ENCODE results near the gene KCNJ1.

KCNJ1 gene

DNA sequence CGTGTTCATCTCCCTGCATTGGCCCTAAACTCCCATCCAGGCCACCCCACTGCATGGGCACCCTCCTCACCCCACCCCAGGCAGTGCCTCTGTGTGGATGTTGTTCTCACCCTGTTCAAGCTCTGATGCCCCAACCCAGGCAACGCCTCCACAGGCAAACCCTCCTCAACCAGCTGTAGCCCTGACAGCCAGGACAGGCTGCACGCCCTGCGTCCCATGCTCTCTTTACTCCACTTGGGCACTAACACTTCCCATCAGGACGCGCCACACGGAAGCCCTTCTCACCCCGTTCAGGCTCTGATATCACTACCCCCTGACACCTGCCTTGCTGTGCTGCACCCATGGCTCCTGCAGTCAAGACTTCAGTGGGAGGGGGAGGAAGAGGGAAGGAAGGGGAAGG is 47.9 kb downstream of the KCNJ1 start:
- no peak for DNase-seq

DNA sequence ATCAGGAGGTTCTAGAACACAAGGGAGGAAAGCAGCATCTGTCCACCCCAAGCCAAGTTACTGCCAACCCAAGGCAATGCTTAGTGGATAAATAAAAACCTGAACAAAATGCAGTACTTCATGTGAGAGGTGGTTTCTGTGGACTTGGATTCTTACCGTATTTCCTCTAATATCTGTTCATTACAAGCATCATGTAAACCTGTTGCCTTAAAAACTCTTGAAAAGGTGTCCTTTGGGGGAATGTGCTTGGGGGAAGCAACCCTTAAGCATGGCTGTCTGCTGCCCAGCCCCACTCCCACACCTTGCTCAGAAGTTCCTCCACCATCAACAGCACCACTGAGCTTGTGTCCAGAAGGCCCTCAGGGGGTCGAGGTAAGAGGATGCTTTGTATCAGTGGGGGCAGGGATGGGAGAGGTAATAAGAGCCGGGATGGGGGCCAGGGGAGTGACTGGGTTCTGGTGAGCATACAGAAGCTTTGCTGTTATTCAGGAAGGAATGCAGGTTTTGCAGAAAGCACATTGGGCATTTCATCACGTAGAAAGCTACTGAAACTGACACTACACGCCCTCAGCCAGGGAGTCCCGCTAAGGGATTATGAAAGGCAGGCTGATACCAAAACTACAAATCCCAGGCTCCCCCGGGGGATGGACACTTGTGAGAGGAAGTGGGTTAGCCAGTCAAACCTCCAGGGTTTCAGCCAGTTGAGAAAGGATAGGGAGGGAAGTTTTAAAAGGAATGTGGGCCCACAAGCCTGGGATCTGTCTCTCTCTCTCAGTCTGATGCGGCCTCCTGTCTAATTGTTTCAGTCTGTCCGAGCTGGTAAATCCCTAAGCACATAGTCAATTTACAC is 52.0 kb downstream of the KCNJ1 start:
- no peak for DNase-seq

DNA sequence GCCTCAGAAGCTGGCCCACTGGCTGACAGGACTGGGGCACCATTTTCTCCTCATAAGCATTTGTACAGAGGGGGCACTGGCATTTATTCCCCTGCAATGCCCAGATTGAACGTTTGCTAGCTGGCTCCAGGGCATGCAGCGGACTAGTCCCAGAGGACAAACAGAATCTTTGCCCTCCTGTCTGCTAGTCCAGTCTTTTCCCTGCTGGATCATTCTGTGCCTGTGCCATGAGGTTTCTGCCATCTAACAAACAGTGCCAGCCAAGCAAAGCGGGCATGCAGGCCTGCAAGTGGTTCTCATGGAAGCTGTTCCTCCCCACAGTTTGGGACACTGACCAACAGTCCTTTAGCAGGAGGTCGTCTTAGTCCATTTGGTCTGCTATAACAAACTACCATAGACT is 53.4 kb downstream of the KCNJ1 start:
- DNase-seq: no peak

DNA sequence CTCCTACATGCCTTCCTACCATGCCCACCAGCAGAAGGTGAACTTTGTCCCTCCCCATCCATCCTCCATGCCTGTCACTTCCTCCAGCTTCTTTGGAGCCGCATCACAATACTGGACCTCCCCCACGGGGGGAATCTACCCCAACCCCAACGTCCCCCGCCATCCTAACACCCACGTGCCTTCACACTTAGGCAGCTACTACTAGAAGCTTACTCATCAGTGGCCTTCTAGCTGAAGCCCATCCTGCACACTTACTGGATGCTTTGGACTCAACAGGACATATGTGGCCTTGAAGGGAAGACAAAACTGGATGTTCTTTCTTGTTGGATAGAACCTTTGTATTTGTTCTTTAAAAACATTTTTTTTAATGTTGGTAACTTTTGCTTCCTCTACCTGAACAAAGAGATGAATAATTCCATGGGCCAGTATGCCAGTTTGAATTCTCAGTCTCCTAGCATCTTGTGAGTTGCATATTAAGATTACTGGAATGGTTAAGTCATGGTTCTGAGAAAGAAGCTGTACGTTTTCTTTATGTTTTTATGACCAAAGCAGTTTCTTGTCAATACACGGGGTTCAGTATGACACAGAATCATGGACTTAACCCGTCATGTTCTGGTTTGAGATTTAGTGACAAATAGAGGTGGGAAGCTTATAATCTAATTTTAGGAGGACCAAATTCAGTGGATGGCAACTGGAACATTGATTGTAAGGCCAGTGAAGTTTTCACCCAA is 56.1 kb downstream of the KCNJ1 start:
- DNase-seq: no peak

DNA sequence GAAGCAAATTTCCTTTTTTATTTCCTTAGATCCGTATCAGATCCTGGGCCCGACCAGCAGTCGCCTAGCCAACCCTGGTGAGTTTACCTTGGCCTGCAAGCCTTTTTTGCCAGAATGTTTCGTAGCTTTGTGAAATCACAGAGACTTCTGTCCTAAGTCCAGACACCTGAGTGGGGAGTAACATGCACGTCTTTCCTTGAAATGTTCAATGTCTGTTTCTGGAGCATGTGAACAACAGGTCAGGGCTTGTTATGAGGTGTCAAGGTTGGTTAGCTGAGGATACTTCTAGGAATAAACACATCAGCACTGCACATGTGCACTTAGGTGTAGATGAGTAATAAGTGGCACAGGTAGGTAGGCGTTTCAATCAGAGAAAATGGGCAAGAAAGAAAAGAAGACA is 58.0 kb downstream of the KCNJ1 start:
- DNase-seq: no peak

DNA sequence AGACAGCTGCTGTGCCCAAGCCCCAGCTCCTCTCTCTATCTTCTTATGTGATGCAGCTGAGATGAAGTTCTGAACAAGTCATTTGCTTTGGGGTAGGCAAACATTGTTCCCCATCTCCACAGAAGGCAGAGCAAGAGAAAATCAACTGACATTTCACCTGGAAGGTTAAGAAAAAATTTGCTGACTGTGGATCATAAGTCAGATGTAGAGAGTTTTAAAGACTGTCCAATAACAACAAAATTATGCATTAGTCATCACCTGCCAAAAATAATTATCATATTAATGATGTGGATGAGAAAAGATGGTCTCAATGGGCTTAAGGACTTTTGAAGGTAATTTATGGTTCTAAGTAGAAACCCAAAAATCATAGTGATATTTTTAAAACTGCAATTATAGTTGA is 59.2 kb downstream of the KCNJ1 start:
- no peak for DNase-seq

DNA sequence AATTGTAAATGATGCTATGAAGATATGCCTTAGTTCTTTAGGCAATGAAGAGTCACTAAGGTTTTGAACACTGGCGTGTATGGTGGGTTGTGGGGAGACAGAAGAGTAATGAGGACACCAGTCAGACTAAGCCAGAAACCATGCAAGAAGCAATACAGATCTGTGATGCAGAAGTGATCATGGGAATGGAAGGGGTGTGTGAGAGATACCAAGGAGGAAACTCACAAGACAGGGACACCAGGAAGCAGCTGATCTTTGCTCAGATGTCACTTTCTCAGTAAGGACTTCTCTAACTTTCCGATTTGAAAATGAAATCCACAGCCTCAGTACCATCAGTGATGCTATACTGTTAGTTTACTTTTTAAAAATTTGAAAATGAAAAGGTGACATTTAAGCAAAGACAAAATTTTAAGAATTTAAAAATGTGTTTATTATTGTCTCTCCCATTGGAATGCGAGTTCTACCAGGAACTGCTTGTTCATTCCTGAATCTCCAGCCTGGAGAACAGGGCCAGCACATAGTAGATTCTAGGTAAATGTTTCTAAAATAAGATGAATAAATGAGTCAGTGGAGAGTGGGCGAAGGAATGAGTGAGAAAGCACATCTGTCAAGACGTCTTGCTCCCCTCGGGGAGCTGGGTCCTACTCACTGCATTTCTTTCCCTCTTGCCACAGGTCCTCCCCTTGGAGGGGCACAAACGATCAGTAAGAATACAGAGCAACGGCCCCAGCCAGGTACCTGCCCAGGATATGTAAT is 60.4 kb downstream of the KCNJ1 start:
- DNase-seq: no peak

DNA sequence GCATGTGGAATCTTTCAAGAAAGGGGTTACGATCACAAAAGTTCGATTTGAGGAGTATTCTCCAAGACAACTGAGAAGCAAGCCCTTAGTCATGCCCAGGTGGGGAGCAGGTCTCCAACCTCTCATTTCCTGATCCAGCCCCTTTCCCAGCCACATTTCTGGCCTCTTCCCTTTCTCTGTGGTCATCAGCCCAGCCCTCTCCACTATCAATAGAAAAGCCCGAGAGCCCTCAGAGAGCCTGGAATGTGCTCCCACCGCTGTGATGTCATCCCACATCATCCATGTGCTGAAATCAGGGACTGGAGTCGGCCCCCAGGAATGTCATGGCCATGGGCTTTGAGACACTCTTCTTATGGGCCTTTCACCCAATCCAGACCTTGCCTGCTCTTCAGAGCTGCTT is 62.6 kb downstream of the KCNJ1 start:
- DNase-seq: no peak

DNA sequence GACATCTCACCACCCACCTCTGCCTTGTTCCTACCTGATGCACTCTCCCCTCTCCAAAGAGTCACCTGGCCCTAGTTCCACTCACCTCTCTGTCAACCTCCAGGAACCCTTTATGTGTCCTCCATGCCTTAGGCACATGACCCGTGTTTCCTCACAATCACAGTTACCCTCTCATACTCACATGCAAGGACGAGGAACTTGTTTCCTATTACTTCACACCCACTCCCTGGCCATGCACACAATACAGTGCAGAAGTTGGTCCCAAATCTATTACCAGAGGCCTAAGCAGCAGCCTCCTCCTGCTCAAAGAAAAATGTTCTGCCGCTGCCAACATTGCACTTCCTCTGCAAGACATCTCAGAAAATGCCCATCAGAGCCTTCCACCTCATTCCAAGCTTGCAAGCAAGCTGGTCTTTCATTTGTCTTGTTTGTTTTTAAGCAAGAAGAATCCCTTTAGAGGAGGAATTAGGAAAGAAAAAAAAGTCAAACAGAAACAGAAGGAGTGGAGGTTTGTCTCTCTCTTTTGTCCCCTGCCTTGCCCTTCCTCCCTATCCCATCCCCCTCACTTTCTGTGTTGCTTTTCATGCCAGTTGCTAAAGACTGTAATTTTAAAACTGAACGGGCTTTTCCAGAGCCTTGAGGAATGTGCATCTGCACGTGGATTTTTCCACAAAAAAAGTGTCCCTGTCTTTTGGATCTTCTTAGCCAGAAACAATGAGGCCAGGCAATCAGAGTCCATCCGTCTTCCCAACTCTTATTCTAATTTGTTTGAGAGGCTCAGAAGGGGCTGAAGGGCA is 63.4 kb downstream of the KCNJ1 start:
- DNase-seq: no peak

DNA sequence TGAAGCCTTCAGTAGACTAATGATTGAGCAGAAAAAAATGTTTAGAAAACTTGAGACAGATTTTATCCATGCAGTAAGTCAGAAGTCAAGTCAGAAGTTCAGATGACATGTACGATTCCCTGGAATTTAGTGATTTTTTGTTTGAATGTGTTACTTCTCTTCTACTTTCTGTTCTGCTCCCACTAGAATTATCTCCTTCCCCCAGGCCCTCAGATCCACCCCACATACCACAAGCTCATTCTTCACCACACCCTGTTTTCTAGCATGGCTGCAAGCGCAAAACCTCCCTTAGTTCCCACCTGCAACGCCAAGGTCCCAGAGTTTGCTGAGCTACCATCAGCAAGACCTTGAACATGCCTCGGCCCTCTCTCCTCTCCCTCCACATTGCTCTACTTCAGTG is 64.1 kb downstream of the KCNJ1 start:
- no peak for DNase-seq

DNA sequence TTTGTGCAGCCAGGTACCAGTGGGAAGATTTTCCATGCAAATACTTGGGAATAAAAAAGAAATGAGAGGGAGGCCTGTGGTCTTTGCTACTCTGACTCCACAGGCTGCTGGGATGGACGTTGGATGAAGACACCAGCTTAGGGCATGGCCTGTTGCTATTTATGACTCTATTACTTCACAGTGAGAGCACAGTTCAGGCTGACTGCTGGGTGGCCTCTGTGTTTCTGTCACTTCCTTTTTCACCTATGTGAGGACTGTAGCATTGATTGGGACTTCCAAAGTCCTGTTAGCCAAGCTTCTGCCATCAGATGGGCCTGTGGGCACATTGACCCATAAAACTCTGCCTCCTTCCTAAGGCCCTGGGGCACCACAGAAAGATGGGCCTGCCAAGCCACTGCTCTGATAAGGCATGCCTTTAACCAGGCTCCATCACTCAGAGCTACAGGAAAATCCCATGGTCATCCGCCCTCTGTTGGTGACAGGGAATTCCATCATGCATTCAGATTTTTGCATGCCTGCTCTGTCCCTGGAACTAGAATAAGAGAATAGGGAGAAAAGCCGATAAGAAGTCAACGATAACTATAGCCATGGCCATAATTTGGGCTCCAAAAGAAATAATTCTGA is 64.6 kb downstream of the KCNJ1 start:
- no peak for DNase-seq

DNA sequence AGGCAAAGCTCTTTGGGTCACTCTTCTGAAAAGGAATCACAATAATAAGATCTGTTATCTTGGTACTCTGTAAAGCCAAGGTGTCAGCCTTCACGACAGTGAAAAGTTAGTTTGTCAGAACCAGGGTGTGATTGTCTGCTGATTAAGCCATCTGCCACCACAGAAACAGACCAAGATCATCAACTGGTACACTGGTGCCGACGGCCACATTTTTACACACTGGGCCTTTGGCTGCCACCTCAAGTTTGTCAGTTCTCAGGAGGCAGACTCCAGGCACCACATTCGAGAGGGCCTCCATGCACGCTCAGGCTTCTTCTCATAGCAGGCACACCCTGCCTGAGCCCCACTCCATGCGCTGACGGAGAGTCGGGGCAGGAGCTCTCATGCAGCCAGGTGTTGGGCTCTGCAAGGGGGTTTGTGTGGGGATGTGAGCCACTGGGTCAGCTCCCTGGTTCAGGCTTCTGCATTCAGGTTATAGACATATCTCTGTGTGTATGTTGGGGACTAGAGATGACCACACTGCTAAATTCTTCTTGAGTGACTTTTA is 66.2 kb downstream of the KCNJ1 start:
- no peak for DNase-seq

DNA sequence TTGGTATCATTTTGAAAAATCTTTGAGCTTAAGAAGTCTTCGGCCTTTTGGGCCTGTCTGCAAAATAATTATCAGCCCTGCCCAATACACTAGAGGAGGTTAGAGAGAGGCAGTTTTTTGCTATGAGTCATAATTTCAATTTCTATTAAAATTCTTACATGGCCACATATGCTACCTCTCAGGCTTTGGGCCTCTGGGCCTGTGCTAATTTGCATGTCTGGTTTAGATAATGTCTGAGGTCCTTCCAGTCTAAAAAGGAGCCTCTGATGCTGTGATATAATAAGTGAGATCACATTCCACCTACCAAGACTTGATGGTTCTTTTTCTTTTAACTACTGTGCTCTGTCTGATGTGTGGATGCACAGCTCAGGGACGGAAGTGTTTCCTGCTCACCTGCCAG is 70.8 kb downstream of the KCNJ1 start:
- no peak for DNase-seq

DNA sequence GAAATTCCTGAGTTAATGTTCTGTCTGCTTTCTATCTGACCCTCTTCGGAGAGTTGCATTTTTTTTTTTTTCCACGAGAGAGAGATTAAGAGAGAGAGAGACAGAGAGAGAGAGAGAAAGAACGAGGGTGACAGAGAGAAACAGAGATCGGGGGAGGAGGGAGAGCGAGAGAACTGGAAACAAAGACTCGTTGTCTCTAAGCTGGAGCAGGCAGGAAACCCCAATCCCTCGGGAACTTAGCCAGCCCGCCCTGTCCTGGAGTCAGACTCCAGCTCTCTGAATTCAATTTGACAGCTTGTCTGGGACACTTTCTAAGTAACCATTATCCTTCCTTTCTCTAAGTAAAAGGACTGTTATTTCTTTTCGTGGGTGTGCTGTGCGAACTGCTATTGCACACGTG is 76.9 kb downstream of the KCNJ1 start:
- no peak for DNase-seq

DNA sequence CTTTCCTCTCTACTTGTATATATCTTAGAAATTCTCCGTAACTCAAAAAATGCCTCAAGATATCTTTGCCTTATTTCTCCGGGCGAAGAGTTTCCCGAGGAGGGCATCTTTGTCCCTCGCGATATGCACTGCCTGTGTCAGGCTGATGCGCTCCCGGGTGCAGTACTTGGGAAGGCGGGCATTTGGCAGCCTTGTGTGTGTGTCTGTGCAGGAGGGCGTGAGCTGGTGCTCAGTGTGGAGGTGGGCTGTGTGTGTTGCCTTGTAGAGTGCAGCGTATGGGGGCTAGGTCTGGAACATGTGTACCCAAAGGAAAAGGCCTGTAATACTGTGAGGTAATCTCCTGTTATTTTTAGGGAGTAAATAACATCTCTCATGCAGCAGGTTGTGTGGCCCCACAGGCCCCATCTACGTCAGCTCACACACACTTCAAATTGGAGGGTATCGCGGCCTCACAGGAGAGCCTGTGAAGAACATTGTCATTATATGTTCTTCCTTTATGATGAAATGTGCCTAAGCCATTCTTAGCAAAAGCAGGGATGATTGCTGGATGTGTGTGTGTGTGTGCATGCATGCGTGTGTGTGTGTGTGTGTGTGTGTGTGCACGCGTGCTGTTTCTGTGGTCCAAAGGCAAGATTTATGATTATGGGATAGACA is 77.5 kb downstream of the KCNJ1 start:
- DNase-seq: no peak
